Neural crest cell (in vitro differentiated cells): ENCODE data around the gene AFAP1. TPM values are rescaled to one million over a fixed set of nuclear protein-coding genes. Genes with fewer than 3 reads are reported as not detected.

Source experiments
- DNase-seq: peaks from one replicate; pipeline ENCODE4 v3.0.0; 2021; ENCODE audit warnings: low read depth, mixed read lengths, low spot score
- H3K27ac Mint-ChIP-seq: one replicate; pipeline ENCODE4 v1.8.0; 2021; ENCODE audit warnings: mild to moderate bottlenecking, mixed read lengths; ENCODE audit not compliant: unreplicated experiment
- H3K27me3 Mint-ChIP-seq: 2 replicates; pipeline ENCODE4 v1.8.0; 2021; ENCODE audit warnings: low read depth, mild to moderate bottlenecking, mixed read lengths
- H3K36me3 Mint-ChIP-seq: 2 replicates; pipeline ENCODE4 v1.8.0; 2021; ENCODE audit warnings: low read depth, mild to moderate bottlenecking, mixed read lengths
- H3K4me1 Mint-ChIP-seq: 2 replicates; pipeline ENCODE4 v1.8.0; 2021; ENCODE audit warnings: mixed read lengths
- H3K4me3 Mint-ChIP-seq: one replicate; pipeline ENCODE4 v1.8.0; 2021; ENCODE audit warnings: mild to moderate bottlenecking, mixed read lengths
- H3K9me3 Mint-ChIP-seq: 2 replicates; pipeline ENCODE4 v1.8.0; 2021; ENCODE audit warnings: mixed read lengths
- total RNA-seq: library from RNA; stranded (reverse); gene quantifications from 2 replicates; pipeline ENCODE4 v1.2.1, GENCODE V29; 2021
- TF ChIP-seq, protein P1 (sequence below): fragments of 200-600 bp; sonication (generic); conservative IDR thresholded peaks from 2 replicates; pipeline ENCODE4 v1.5.0; 2021; ENCODE audit warnings: antibody characterized with exemption, mild to moderate bottlenecking

AFAP1 gene
- total RNA-seq, 1 donor from 2014 or later: 28.1 TPM

DNA sequence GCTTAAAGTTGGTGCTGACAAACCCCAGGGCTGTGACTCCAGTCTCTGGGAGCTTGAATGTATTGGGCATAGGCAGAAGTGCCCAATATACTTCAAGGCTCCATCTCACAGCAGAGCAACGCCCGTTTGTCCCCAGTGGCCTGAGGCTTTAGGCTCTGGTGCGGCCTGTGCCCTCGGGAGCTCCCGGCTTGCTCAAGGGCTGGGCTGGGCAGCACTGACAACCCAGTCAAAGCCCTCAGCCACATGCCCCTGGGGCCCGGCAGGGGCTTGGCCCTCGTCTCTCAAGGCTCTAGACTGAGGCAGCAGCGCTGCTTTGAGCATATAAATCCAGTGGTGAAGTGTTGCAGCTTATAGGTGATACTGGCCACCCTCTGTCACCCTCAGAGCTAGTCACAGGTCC is 203.7 kb downstream of the AFAP1 start:
- Mint-ChIP-seq H3K4me3 (no peak overlapping the region), H3K27ac (no peak overlapping the region), H3K4me1 (no peaks in the 10 kb centered on the region), H3K9me3 (no peaks in the 10 kb centered on the region), H3K27me3 (peaks cover 5% of the 10 kb centered on the region), H3K36me3 (no peaks in the 10 kb centered on the region)
- no peak for DNase-seq
- TF ChIP-seq, protein P1, sequence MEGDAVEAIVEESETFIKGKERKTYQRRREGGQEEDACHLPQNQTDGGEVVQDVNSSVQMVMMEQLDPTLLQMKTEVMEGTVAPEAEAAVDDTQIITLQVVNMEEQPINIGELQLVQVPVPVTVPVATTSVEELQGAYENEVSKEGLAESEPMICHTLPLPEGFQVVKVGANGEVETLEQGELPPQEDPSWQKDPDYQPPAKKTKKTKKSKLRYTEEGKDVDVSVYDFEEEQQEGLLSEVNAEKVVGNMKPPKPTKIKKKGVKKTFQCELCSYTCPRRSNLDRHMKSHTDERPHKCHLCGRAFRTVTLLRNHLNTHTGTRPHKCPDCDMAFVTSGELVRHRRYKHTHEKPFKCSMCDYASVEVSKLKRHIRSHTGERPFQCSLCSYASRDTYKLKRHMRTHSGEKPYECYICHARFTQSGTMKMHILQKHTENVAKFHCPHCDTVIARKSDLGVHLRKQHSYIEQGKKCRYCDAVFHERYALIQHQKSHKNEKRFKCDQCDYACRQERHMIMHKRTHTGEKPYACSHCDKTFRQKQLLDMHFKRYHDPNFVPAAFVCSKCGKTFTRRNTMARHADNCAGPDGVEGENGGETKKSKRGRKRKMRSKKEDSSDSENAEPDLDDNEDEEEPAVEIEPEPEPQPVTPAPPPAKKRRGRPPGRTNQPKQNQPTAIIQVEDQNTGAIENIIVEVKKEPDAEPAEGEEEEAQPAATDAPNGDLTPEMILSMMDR: no peak

DNA sequence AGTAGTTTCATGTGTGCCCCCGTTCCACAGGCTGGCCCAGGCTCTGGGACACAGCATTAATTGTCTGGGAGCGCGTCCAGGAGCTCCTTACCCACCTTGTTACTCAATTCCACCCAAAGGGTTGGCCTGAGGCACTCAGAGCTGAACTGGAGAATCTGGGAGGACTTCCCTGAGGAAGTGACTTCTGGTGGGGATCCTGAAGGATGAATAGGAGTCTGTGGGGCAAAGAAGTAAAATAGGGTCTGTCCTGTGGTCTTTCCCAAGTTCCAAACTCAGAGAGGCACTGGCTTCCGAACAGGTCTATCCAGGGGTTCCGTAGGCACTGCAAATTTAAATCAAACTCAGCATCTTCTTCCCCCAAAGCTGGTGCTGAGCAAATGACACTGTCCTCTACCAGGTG is 204.3 kb downstream of the AFAP1 start:
- Mint-ChIP-seq H3K4me3 (no peak overlapping the region), H3K9me3 (no peaks in the 10 kb centered on the region), H3K27me3 (peaks cover 5% of the 10 kb centered on the region), H3K27ac (no peak overlapping the region), H3K36me3 (no peaks in the 10 kb centered on the region), H3K4me1 (no peaks in the 10 kb centered on the region)
- DNase-seq: no peak
- TF ChIP-seq, protein P1: no peak

DNA sequence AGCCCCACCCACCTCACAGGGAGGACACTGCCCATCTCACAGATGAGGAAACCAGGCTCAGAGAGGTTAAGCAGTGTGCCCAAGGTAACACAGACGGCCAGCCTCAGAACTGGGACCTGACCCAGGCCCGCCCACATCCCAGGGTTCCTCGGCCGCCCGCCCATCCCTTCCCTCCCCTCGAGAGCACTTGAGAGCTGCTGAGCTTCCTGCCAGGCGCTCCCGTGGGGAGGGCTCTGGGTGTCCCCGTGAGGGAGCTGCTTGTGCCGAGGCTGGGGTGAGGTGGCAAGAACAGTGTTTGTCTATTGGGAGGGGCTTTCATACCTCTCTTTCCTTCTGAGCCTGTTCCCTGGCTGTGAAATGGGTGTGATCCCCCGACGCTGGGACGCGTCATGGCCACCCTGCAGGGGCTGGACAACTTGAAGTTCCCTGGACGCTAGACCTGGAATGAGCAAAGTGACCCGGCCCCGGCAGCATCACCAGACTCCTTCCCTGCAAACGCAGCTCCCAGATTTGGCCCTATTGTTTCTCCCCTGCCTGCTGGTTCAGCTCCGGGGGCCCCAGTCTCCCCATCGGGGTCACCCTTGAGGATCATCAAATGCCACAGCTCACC is 204.9 kb downstream of the AFAP1 start:
- H3K4me1 Mint-ChIP-seq: no peaks in the 10 kb centered on the region
- H3K36me3 Mint-ChIP-seq: no peaks in the 10 kb centered on the region
- no peak overlapping the region for H3K27ac Mint-ChIP-seq
- DNase-seq: no peak
- no peaks in the 10 kb centered on the region for H3K9me3 Mint-ChIP-seq
- H3K27me3 Mint-ChIP-seq: peaks cover 5% of the 10 kb centered on the region
- H3K4me3 Mint-ChIP-seq: no peak overlapping the region
- TF ChIP-seq, protein P1: no peak

DNA sequence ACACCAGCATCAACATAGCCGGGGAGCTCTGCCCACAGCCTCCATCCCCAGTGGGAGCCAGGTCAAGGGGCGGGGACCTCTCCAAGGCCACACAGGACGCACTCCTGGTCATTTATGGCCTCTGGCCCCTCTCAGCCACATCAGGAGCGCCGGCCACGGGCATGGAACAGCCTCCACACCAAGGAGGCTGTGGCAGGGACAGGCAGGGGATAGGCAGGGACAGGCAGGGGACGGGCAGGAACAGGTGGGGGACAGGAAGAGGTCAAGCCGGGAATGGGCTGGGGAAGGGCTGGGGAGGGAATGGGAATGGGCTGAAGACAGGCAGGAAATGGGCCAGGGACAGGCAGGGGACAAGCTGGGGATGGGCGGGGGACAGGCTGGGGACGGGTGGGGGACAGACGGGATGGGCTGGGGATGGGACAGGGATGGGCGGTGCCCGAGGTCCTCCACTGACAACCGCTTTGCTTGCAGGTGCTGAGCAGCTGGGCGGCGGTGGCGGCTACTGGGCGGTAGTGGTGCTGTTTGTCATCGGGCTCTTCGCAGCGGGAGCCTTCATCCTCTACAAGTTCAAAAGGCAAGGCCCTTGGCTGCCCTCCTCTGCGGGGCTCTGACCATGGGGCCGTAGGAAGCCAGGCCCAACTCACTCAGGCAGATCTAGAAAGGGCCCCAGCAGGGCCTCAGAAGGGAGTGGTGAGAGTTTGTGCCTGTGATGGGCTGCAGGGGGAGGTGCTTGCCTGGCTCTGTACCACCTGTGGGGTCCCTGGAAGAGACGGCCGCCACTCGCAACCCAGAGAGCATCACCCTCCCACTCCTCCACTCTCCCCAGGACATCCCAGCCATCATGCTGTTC is 205.6 kb downstream of the AFAP1 start:
- TF ChIP-seq, protein P1: no peak
- H3K36me3 Mint-ChIP-seq: no peaks in the 10 kb centered on the region
- no peak for DNase-seq
- no peak overlapping the region for H3K27ac Mint-ChIP-seq
- no peaks in the 10 kb centered on the region for H3K9me3 Mint-ChIP-seq
- peaks cover 5% of the 10 kb centered on the region for H3K27me3 Mint-ChIP-seq
- H3K4me3 Mint-ChIP-seq: no peak overlapping the region
- H3K4me1 Mint-ChIP-seq: no peaks in the 10 kb centered on the region

DNA sequence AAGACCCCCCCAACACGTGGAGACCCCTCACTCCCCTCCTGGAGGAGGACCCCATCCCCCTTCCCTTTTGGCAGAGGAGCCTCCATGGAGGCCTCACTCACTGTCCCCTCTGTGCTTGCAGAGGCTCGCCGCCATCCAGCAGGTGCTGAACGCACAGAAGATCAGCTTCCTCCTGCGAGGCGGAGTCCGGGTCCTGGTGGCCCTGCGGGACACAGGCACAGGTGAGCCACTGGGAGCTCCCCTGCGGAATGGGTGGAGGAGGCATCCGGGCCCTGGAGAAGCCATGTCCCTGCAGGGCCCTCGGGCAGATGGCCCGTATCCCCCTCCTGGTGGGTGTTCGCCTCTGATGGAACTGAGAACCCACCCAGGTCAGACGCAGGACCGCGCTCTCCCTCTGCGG is 206.5 kb downstream of the AFAP1 start:
- Mint-ChIP-seq H3K27ac (no peak overlapping the region), H3K4me1 (no peaks in the 10 kb centered on the region), H3K36me3 (no peaks in the 10 kb centered on the region), H3K9me3 (no peaks in the 10 kb centered on the region), H3K27me3 (peaks cover 5% of the 10 kb centered on the region), H3K4me3 (no peak overlapping the region)
- TF ChIP-seq, protein P1: no peak
- DNase-seq: no peak
